ENCODE data around the gene ATG7.
A peak's percentile ranks its signal among the peaks of the same experiment; 100 is the strongest.

ATG7 gene

DNA sequence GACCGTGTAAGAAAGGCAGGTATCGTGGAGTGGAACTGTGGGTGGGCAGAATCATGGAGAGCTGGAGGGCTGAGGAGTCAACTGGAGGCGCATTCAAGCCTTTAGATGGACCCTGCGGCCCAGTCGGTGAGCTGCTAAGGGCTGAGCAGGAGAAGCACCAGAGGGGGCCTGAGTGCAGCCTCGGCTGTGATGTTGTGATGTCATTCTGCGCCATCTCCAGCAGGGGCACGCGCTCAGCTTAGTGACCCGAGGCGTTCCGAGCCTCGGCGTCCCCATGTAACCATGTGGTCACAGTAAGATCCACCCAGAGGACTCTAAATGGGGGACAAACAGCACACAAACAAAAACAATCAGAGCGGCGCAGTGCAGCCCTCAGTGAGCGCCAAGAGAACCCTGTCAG is 294.7 kb downstream of the ATG7 start:
- Histone ChIP-seq H3K4me3 (ENCODE audit: low read depth, low read length) (no peak overlapping the region), H3K36me3 (replicated peaks) (peaks cover 45% of the 10 kb centered on the region), H3K27ac (no peak overlapping the region), H3K27me3 (replicated peaks) (no peaks in the 10 kb centered on the region)
- DNase-seq, result no peak
- in situ Hi-C loops (cut with HindIII; ENCODE audit: low pct_ligation_motif_present, low sequenced_read_pairs), result no loop called here
- TF ChIP-seq, protein P1, sequence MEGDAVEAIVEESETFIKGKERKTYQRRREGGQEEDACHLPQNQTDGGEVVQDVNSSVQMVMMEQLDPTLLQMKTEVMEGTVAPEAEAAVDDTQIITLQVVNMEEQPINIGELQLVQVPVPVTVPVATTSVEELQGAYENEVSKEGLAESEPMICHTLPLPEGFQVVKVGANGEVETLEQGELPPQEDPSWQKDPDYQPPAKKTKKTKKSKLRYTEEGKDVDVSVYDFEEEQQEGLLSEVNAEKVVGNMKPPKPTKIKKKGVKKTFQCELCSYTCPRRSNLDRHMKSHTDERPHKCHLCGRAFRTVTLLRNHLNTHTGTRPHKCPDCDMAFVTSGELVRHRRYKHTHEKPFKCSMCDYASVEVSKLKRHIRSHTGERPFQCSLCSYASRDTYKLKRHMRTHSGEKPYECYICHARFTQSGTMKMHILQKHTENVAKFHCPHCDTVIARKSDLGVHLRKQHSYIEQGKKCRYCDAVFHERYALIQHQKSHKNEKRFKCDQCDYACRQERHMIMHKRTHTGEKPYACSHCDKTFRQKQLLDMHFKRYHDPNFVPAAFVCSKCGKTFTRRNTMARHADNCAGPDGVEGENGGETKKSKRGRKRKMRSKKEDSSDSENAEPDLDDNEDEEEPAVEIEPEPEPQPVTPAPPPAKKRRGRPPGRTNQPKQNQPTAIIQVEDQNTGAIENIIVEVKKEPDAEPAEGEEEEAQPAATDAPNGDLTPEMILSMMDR (IDR thresholded peaks at IDR 0.05; ENCODE audit: low read depth, low read length, missing control alignments), result peak; percentile 12

DNA sequence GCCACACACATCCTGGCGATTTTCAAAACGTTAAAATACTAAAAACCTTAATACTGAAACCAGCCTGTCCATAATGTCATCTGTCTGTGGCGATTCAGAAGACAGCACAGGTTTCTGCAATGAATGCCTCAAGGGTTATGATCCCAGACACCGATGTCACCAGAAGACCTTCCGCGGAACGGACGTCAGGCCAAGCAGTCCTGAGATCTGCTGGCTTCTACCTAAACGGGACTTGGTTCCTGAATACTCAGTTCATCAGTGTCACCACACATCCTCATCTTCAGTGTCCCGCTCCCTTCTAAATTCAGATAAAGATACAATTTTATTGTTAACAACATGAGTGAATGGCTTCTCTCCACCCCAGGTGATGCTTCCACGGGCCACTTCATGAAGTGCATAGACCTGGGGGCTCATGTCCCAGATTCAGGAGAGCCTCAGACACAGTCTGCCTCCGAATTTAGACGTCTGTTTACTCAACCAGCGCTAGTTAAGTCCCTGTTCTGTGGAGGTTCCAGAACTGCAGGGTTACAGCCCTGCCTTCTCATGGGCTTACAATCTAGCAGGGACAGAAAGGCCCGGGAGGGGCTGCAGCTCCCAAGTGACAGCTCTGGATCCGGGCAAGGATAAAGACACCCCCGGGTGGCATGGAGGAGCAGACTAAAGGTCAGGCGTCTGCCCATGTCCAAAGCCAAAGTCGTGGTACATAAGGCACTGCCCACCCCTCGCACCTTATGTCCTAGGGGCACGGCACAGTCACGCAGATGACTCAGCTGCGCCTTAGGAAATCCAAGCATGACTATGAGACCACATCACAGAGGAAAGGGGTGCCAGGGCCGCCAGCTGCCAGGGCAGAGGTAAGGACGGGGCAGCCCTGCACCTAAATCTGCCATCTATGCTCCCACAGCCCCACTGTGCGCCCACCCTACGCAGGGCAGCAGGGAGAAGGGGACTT is 295.6 kb downstream of the ATG7 start:
- TF ChIP-seq, protein P1 (IDR thresholded peaks at IDR 0.05; ENCODE audit: low read depth, low read length, missing control alignments), result no peak
- DNase-seq, result peak; percentile 79
- peak overlapping the region; percentile 100 for H3K27ac ChIP-seq
- in situ Hi-C loops (cut with HindIII; ENCODE audit: low pct_ligation_motif_present, low sequenced_read_pairs), result no loop called here
- peaks cover 41% of the 10 kb centered on the region for H3K36me3 ChIP-seq (replicated peaks)
- peak overlapping the region; percentile 50 for H3K4me3 ChIP-seq (ENCODE audit: low read depth, low read length)
- H3K27me3 ChIP-seq (replicated peaks), result no peaks in the 10 kb centered on the region

DNA sequence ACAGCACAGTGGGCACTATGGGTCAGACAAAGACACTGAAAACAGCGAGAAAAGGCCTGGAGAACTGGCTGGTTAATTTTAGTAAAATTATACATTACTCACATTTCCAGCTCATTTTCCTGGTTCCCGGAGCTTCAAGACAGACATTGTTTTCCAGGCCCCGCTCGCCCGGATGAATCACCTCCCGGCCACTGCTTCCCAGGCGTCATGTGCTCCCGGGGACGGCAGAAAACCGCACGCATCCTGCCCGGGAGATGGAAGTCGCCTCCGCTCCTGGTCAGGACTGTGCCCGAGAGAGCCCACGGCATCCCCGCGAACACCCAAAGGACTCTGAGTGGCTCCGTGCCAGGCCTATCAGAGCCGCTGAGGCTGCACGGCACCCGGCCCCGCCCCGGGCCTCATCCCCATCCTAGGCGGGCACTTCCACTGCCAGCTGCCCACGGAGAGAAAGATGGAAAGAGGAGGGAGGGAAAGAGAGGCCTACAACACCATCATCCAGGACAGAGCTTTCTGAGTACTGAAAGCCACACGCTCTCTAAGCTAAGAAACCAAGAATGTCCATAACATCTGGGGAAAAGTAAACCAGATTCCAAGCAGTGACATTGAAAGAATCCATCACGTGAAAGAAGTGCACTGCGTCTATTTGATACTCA is 296.4 kb downstream of the ATG7 start:
- Histone ChIP-seq H3K4me3 (ENCODE audit: low read depth, low read length) (peak overlapping the region; percentile 50), H3K27me3 (replicated peaks) (no peaks in the 10 kb centered on the region), H3K27ac (peak overlapping the region; percentile 100), H3K36me3 (replicated peaks) (peaks cover 32% of the 10 kb centered on the region)
- in situ Hi-C loops (cut with HindIII; ENCODE audit: low pct_ligation_motif_present, low sequenced_read_pairs), result no loop called here
- DNase-seq, result peak; percentile 95
- TF ChIP-seq, protein P1 (IDR thresholded peaks at IDR 0.05; ENCODE audit: low read depth, low read length, missing control alignments), result no peak

DNA sequence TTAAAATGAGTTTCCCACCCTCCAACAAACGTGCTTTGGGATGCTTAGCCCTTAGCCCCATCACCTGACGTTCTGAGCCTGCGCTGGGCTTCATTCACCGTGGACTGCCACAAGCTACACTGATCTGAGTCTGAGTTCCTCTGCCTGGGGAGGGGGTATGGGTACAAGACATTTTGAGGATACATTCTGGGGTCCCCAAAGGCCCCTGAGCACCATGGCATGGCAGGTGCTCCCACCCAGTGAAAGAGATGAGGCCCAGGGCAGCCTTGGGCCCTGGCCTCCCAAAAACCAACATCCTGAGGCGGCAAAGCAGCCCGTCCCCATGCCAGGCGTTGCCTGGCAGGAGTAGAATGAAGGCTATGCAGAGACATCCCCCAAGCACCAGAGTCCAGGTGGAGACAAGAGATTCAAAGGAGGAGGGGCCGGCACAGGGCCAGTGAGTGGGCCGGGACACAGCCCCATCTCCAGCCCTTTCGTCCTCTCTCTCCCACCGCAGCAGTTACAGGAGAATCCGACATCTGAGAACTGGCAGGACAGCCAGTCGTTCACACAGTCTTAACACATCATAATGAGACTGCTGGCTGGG is 297.1 kb downstream of the ATG7 start:
- Histone ChIP-seq H3K4me3 (ENCODE audit: low read depth, low read length) (no peak overlapping the region), H3K36me3 (replicated peaks) (peaks cover 29% of the 10 kb centered on the region), H3K27ac (peak overlapping the region; percentile 100), H3K27me3 (replicated peaks) (no peaks in the 10 kb centered on the region)
- TF ChIP-seq, protein P1 (IDR thresholded peaks at IDR 0.05; ENCODE audit: low read depth, low read length, missing control alignments), result no peak
- no peak for DNase-seq
- in situ Hi-C loops (cut with HindIII; ENCODE audit: low pct_ligation_motif_present, low sequenced_read_pairs), result no loop called here

DNA sequence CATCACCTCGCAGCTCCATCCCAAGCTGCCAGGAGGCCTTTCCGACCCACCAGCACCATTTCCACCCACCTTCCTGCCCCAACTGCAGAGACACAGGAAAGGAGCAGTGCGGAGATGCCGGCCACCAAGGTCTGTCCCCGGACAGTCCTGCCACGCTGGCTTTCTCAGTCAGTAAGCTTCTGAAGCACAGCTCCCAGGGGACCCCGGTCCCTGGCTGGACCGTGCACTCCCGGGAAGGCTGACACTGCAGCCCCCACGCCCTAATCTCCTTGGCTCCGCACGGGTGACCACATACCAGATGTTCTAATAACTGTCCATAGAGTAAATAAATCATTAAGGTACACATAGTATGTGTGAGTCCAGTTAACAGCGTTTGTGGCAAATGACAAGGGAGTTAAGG is 298.1 kb downstream of the ATG7 start:
- Histone ChIP-seq H3K27me3 (replicated peaks) (no peaks in the 10 kb centered on the region), H3K27ac (peak overlapping the region; percentile 100), H3K36me3 (replicated peaks) (peaks cover 30% of the 10 kb centered on the region), H3K4me3 (ENCODE audit: low read depth, low read length) (no peak overlapping the region)
- TF ChIP-seq, protein P1 (IDR thresholded peaks at IDR 0.05; ENCODE audit: low read depth, low read length, missing control alignments), result no peak
- in situ Hi-C loops (cut with HindIII; ENCODE audit: low pct_ligation_motif_present, low sequenced_read_pairs), result no loop called here
- DNase-seq, result no peak
